Esophagus muscularis mucosa (tissue), 4 donors: ENCODE measurements around the gene MATK.

Experiments used
- EP300 ChIP-seq: sonication (generic); formaldehyde crosslinking; IDR thresholded peaks from one replicate; pipeline ENCODE4 v1.6.1; 2017; ENCODE audit warnings: antibody characterized with exemption
- POLR2A ChIP-seq: fragments of 450-650 bp; IDR thresholded peaks from one replicate; pipeline ENCODE4 v1.6.1; 2017; ENCODE audit warnings: antibody characterized with exemption, moderate library complexity, mild to moderate bottlenecking, low read depth
- POLR2AphosphoS5 ChIP-seq, 2 donors: sonication (generic); formaldehyde crosslinking; IDR thresholded peaks; one replicate each; pipeline ENCODE4 v1.6.1; 2017; ENCODE audit warnings: antibody characterized with exemption in 2 of 2
- TF ChIP-seq, protein P1 (sequence below), 3 experiments: fragments of 200-600 bp in 2 of 3; fragments of 450-650 bp in 1 of 3; sonication (generic) in 2 of 3; IDR thresholded peaks; one replicate each; pipeline ENCODE4 v1.5.1; 2017 to 2019; ENCODE audit warnings: antibody characterized with exemption in 3 of 3, mild to moderate bottlenecking in 2 of 3, moderate library complexity in 1 of 3

DNA sequence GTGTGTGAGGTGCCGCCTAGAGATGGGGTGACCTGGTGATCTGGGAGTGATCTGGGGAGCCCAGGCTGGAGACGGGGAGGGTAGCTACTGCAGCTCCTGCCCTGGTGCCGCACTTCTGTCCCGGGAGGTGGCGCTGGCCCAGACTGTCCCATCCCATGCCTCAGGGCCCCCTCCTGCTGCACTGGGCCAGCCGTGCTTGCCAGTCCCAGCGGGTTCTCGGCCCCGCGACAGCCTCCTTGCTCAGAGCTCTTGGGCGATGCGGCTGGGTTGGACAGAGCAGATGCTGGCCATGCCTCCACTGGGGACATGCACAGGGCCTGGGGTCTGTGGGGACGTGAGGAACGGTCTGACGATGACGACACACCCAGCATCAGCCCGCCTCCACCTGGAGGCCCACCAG, 16.7 kb downstream of the MATK start:
- TF ChIP-seq POLR2A (no peak), EP300 (no peak), POLR2AphosphoS5 (IDR thresholded peaks at IDR 0.05) (no peak)
- TF ChIP-seq, protein P1, sequence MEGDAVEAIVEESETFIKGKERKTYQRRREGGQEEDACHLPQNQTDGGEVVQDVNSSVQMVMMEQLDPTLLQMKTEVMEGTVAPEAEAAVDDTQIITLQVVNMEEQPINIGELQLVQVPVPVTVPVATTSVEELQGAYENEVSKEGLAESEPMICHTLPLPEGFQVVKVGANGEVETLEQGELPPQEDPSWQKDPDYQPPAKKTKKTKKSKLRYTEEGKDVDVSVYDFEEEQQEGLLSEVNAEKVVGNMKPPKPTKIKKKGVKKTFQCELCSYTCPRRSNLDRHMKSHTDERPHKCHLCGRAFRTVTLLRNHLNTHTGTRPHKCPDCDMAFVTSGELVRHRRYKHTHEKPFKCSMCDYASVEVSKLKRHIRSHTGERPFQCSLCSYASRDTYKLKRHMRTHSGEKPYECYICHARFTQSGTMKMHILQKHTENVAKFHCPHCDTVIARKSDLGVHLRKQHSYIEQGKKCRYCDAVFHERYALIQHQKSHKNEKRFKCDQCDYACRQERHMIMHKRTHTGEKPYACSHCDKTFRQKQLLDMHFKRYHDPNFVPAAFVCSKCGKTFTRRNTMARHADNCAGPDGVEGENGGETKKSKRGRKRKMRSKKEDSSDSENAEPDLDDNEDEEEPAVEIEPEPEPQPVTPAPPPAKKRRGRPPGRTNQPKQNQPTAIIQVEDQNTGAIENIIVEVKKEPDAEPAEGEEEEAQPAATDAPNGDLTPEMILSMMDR (IDR thresholded peaks at IDR 0.05) = no peak
